ENCODE results near the gene PACSIN1.

PACSIN1 gene

GRCh38 chr6:34528996-34529664 lies 63.3 kb downstream of the PACSIN1 start:
- DNase-seq, result no peak

GRCh38 chr6:34529665-34530327 lies 63.9 kb downstream of the PACSIN1 start:
- no peak for DNase-seq

- no peak for DNase-seq
Measured at GRCh38 chr6:34530753-34531365, 65.0 kb downstream of the PACSIN1 start.

- no peak for DNase-seq
Measured at GRCh38 chr6:34531580-34532201, 65.8 kb downstream of the PACSIN1 start.

GRCh38 chr6:34532230-34532629 lies 66.4 kb downstream of the PACSIN1 start:
- DNase-seq, result no peak

- no peak for DNase-seq
Measured at GRCh38 chr6:34534146-34534545, 68.3 kb downstream of the PACSIN1 start.

- DNase-seq, result no peak
Measured at GRCh38 chr6:34534656-34535055, 68.8 kb downstream of the PACSIN1 start.

GRCh38 chr6:34535199-34535598 lies 69.3 kb downstream of the PACSIN1 start:
- DNase-seq, result no peak

GRCh38 chr6:34535646-34536045 lies 69.8 kb downstream of the PACSIN1 start:
- DNase-seq, result no peak

GRCh38 chr6:34536251-34536958 lies 70.5 kb downstream of the PACSIN1 start:
- peak; percentile 60 for DNase-seq

- DNase-seq, result no peak
Measured at GRCh38 chr6:34536959-34537848, 71.3 kb downstream of the PACSIN1 start.

- DNase-seq, result no peak
Measured at GRCh38 chr6:34537922-34538550, 72.2 kb downstream of the PACSIN1 start.

- DNase-seq, result no peak
Measured at GRCh38 chr6:34538581-34538980, 72.7 kb downstream of the PACSIN1 start.

- no peak for DNase-seq
Measured at GRCh38 chr6:34539181-34539580, 73.3 kb downstream of the PACSIN1 start.

- DNase-seq, result no peak
Measured at GRCh38 chr6:34540222-34540621, 74.3 kb downstream of the PACSIN1 start.

GRCh38 chr6:34540841-34541240 lies 75.0 kb downstream of the PACSIN1 start:
- DNase-seq, result no peak

- no peak for DNase-seq
Measured at GRCh38 chr6:34543421-34543820, 77.5 kb downstream of the PACSIN1 start.

GRCh38 chr6:34544052-34544604 lies 78.3 kb downstream of the PACSIN1 start:
- DNase-seq, result no peak

GRCh38 chr6:34544776-34545471 lies 79.0 kb downstream of the PACSIN1 start:
- DNase-seq, result no peak

GRCh38 chr6:34546551-34547321 lies 80.9 kb downstream of the PACSIN1 start:
- DNase-seq, result peak; percentile 89
